Fibroblast of the aortic adventitia (primary cell): Measurements from ENCODE around the gene UBXN7. TPM values are rescaled to one million over a fixed set of nuclear protein-coding genes. Genes with fewer than 3 reads are reported as not detected.
"Not testable (repeated sequence)": the region's sequence is repeated elsewhere in the genome, so short reads cannot be mapped to it uniquely, and the experiment has no call there.

ENCODE experiments used
- DNase-seq: peaks from one replicate; pipeline ENCODE4 v3.0.0-alpha.2; 2010; ENCODE audit warnings: low read depth
- H3K4me3 ChIP-seq: 2 replicates; pipeline ENCODE4 v1.5.1; 2011; ENCODE audit warnings: low read depth, mild to moderate bottlenecking, control low read depth, low read length, moderate library complexity
- total RNA-seq: library from RNA; depleted of rRNA; stranded (reverse); fragments of >200 nt; gene quantifications from 2 replicates; pipeline ENCODE4 v1.2.3, GENCODE V29; 2012; ENCODE audit warnings: low replicate concordance
- TF ChIP-seq, protein P1 (sequence below): IDR thresholded peaks from 2 replicates; pipeline ENCODE4 v1.5.1; 2011; ENCODE audit warnings: mild to moderate bottlenecking, low read length, control low read depth, inconsistent platforms; ENCODE audit not compliant: insufficient read depth

UBXN7 gene
- total RNA-seq, 1 donor: 27.7 TPM

DNA sequence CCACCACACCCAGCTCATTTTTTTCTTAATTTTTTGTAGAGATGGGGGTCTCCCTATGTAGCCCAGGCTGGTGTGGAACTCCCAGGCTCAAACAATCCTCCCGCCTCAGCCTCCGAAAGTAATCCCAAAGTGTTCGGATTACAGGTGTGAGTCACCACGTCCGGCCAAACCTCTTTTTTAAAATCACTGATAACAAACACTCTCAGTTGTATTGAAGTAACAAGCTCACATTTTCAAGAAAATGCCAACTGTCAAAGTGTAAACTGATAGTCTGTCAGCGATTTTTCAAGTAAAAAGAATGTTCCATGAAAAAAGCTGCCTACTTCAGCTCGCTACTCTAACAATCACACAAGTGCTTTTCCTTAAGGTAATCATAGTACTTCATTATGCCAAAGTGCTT lies 33.4 kb downstream of the UBXN7 start:
- DNase-seq: no peak
- no peak overlapping the region for H3K4me3 ChIP-seq
- TF ChIP-seq, protein P1, sequence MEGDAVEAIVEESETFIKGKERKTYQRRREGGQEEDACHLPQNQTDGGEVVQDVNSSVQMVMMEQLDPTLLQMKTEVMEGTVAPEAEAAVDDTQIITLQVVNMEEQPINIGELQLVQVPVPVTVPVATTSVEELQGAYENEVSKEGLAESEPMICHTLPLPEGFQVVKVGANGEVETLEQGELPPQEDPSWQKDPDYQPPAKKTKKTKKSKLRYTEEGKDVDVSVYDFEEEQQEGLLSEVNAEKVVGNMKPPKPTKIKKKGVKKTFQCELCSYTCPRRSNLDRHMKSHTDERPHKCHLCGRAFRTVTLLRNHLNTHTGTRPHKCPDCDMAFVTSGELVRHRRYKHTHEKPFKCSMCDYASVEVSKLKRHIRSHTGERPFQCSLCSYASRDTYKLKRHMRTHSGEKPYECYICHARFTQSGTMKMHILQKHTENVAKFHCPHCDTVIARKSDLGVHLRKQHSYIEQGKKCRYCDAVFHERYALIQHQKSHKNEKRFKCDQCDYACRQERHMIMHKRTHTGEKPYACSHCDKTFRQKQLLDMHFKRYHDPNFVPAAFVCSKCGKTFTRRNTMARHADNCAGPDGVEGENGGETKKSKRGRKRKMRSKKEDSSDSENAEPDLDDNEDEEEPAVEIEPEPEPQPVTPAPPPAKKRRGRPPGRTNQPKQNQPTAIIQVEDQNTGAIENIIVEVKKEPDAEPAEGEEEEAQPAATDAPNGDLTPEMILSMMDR: no peak

DNA sequence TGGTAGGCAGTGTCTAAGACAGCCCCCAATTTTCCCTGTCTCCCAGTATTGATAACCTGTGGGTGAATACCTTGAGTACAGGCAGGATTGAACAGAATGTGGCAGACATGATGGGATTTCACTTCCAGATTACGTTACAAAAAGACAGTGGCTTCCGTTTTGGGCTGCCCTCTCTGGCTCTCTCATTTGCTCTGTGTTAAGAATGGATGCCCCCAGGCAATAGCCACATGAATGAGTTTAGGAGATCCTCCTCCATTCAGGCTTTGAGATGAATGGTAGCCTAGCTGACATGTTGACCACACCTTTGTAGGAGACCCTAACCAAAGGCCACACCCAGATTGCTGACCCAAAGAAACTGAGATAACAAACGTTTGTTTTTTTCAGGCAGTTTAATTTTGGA lies 34.3 kb downstream of the UBXN7 start:
- TF ChIP-seq, protein P1: no peak
- no peak for DNase-seq

DNA sequence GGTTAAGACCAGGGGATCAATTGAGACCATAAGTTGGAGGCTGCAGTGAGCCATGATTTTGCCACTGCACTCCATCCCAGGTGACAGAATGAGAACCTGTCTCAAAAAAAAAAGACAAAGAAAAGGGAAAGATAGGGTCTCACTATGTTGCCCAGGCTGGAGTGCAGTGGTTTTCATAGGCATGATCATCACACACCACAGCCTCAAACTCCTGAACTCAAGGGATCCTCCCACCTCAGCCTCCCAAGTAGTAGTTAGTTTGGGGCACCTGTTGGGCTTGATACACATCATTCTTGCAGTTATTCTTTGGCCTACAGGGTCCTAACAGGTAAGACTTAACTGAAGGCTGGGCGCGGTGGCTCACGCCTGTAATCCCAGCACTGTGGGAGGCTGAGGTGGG lies 42.1 kb downstream of the UBXN7 start:
- H3K4me3 ChIP-seq: no peak overlapping the region
- DNase-seq: no peak
- TF ChIP-seq, protein P1: no peak

More for the DNA sequence above, 34.3 kb downstream of the UBXN7 start:
- no peak overlapping the region for H3K4me3 ChIP-seq

DNA sequence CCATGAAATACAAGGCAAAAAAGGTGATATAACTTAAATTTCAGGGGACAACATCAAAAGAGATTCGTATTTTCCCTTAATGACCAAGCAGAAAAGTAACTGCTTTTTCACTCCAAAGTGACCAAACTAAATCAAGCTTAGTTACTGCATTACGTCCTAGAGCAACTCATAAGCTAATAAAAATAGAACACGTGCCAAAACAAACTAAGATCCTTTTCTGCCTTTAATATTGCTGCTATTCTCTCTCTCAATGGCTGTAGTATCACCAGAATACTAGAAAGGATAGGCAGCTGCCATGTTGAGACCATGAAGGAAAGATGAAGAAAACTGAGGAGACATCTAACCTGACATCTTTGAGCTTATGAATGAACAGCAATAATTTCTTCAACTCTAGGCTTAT lies 43.3 kb downstream of the UBXN7 start:
- no peak overlapping the region for H3K4me3 ChIP-seq
- TF ChIP-seq, protein P1: no peak
- peak; percentile 24 for DNase-seq

DNA sequence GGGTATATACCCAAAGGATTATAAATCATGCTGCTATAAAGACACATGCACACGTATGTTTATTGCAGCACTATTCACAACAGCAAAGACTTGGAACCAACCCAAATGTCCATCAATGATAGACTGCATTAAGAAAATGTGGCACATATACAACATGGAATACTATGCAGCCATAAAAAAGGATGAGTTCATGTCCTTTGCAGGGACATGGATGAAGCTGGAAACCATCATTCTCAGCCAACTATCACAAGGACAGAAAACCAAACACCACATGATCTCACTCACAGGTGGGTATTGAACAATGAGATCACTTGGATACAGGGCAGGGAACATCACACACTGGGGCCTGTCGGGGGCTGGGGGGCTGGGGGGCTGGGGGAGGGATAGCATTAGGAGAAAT lies 44.3 kb downstream of the UBXN7 start:
- not testable (repeated sequence) for DNase-seq, H3K4me3 ChIP-seq

DNA sequence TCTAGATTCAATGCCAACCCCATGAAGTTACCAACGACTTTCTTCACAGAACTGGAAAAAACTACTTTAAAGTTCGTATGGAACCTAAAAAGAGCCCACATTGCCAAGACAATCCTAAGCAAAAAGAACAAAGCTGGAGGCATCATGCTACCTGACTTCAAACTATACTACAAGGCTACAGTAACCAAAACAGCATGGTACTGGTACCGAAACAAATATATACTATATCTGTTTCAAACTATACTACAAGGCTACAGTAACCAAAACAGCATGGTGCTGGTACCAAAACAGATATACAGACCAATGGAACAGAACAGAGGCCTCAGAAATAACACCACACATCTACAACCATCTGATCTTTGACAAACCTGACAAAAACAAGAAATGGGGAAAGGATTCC lies 45.4 kb downstream of the UBXN7 start:
- H3K4me3 ChIP-seq, DNase-seq: not testable (repeated sequence)

DNA sequence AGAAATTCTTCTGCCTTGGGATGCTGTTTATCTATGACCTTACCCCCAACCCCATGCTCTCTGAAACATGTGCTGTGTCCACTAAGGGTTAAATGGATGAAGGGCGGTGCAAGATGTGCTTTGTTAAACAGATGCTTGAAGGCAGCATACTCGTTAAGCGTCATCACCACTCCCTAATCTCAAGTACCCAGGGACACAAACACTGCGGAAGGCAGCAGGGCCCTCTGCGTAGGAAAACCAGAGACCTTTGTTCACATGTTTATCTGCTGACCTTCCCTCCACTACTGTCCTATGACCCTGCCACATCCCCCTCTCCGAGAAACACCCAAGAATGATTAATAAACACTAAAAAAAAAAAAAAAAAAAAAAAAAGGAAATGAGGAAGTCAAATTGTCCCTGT lies 46.2 kb downstream of the UBXN7 start:
- not testable (repeated sequence) for DNase-seq, H3K4me3 ChIP-seq

DNA sequence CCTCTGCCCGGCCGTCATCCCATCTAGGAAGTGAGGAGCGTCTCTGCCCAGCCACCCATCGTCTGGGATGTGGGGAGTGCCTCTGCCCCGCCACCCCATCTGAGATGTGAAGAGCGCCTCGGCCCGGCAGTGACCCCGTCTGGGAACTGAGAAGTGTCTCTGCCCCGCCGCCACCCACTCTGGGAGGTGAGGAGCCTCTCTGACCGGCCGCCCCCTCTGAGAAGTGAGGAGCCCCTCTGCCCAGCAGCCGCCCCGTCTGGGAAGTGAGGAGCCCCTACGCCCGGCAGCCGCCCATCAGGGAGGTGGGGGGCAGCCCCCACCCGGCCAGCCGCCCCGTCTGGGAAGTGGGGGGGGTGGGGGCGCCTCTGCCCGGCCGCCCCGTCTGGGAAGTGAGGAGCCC lies 46.8 kb downstream of the UBXN7 start:
- not testable (repeated sequence) for DNase-seq, H3K4me3 ChIP-seq

DNA sequence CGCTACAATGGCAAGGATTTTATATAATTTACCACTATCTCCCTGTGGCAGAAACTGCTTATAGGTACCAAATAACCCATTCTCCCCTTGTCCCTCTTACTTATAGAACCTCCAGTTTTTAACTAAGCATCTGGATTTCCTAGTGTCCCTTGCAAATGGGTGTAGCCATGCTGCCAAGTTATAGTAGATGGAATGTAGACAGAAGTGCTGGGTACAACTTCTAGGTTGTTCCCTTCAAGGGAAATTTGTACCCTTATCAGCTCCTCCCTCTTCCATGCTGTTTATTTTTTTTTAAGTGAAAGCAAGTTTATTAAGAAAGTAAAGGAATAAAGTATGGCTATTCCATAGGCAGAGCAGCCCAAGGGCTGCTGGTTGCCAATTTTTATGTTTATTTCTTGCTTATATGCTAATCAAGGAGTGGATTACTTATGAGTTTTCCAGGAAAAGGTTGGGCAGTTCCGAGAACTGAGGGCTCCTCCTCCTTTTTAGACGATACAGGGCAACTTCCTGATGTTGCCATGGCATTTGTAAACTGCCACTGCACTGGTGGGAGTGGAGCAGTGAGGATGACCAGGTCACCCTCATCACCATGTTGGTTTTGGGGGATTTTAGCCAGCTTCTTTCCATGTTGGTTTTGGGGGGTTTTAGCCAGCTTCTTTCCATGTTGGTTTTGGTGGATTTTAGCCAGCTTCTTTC lies 53.9 kb downstream of the UBXN7 start:
- no peak overlapping the region for H3K4me3 ChIP-seq
- TF ChIP-seq, protein P1: no peak
- no peak for DNase-seq
